Measurements from ENCODE around the gene SHLD2.
"Not testable (repeated sequence)": the region's sequence is repeated elsewhere in the genome, so short reads cannot be mapped to it uniquely, and the experiment has no call there.

SHLD2 gene

DNA sequence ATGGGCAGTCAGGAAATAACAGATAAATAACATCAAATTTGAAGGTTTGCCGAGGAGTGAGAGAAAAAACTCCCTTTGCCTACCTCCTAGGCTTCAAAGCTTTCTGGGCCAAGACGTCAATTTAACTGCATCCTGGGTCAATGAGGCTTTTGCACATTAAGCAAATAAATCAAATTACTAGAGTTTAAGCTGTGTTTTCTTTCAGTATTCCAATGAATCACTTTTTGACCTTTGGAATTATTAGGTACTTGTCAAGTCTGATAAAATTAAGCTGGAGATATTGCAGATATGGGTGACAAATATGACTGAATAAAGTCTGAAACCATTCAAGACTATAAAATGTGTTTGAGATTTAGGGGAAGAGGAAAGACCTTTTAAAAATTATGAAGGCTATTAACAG lies 22.6 kb upstream of the SHLD2 start:
- no peak overlapping the region for H3K4me3 ChIP-seq (ENCODE audit: low read depth, low read length)
- DNase-seq (ENCODE audit: low read depth, low spot score): no peak
- TF ChIP-seq, protein P1, sequence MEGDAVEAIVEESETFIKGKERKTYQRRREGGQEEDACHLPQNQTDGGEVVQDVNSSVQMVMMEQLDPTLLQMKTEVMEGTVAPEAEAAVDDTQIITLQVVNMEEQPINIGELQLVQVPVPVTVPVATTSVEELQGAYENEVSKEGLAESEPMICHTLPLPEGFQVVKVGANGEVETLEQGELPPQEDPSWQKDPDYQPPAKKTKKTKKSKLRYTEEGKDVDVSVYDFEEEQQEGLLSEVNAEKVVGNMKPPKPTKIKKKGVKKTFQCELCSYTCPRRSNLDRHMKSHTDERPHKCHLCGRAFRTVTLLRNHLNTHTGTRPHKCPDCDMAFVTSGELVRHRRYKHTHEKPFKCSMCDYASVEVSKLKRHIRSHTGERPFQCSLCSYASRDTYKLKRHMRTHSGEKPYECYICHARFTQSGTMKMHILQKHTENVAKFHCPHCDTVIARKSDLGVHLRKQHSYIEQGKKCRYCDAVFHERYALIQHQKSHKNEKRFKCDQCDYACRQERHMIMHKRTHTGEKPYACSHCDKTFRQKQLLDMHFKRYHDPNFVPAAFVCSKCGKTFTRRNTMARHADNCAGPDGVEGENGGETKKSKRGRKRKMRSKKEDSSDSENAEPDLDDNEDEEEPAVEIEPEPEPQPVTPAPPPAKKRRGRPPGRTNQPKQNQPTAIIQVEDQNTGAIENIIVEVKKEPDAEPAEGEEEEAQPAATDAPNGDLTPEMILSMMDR (IDR thresholded peaks at IDR 0.05; ENCODE audit: low read depth, low read length): no peak
- in situ Hi-C loops (cut with HindIII; ENCODE audit: low sequenced_read_pairs): no loop called here

GRCh38 chr10:87076421-87076820 lies 18.6 kb upstream of the SHLD2 start:
- DNase-seq (ENCODE audit: low read depth, low spot score); H3K4me3 ChIP-seq (ENCODE audit: low read depth, low read length); in situ Hi-C loops (cut with HindIII; ENCODE audit: low sequenced_read_pairs): not testable (repeated sequence)

DNA sequence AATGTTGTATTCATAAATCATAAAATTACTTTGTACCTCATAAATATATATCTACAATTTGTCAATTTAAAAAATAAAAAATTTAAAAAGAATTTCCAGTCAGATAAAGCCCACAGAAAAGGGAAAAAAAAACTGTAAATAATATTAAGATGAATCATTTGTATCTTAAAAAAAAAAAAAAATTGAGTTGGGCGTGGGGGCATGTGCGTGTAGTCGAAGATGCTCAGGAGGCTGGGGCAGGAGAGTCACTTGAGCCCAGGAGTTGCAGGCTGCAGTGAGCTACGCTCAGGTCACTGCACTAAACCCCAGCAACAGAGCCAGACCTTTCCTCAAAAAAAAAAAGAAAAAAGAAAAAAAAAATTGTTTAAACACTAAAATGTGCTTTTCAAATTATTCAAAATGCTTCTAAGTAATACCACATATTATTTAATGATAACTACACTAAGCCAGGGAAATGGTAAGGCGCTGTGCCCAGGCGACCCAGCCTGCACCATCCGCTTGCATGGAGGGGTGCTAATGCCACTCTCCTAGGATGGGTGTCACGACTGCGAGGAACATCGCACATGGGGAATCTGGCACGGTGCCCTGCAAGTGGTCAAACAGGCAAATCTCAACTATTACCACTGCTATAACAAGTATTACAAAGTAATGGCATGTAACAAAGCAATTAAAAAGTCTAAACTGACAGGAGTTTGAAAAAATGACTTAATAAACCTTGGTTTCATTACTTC lies 15.7 kb upstream of the SHLD2 start:
- no peak overlapping the region for H3K4me3 ChIP-seq (ENCODE audit: low read depth, low read length)
- DNase-seq (ENCODE audit: low read depth, low spot score): no peak
- TF ChIP-seq, protein P1 (IDR thresholded peaks at IDR 0.05; ENCODE audit: low read depth, low read length): no peak
- in situ Hi-C loops (cut with HindIII; ENCODE audit: low sequenced_read_pairs): no loop called here

DNA sequence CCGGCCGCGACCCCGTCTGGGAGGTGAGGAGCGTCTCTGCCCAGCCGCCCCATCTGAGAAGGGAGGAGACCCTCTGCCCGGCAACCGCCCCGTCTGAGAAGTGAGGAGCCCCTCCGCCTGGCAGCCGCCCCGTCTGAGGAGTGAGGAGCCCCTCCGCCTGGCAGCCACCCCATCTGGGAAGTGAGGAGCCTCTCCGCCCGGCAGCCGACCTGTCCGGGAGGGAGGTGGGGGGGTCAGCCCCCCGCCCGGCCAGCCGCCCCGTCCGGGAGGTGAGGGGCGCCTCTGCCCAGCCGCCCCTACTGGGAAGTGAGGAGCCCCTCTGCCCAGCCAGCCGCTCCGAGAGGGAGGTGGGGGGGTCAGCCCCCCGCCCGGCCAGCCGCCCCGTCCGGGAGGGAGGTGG lies 14.4 kb upstream of the SHLD2 start:
- in situ Hi-C loops (cut with HindIII; ENCODE audit: low sequenced_read_pairs); DNase-seq (ENCODE audit: low read depth, low spot score); H3K4me3 ChIP-seq (ENCODE audit: low read depth, low read length): not testable (repeated sequence)

DNA sequence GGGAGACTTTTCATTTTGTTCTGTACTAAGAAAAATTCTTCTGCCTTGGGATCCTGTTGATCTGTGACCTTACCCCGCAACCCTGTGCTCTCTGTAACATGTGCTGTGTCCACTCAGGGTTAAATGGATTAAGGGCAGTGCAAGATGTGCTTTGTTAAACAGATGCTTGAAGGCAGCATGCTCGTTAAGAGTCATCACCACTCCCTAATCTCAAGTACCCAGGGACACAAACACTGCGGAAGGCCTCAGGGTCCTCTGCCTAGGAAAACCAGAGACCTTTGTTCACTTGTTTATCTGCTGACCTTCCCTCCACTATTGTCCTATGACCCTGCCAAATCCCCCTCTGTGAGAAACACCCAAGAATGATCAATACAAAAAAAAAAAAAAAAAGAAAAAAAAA lies 13.4 kb upstream of the SHLD2 start:
- H3K4me3 ChIP-seq (ENCODE audit: low read depth, low read length); DNase-seq (ENCODE audit: low read depth, low spot score); in situ Hi-C loops (cut with HindIII; ENCODE audit: low sequenced_read_pairs): not testable (repeated sequence)

DNA sequence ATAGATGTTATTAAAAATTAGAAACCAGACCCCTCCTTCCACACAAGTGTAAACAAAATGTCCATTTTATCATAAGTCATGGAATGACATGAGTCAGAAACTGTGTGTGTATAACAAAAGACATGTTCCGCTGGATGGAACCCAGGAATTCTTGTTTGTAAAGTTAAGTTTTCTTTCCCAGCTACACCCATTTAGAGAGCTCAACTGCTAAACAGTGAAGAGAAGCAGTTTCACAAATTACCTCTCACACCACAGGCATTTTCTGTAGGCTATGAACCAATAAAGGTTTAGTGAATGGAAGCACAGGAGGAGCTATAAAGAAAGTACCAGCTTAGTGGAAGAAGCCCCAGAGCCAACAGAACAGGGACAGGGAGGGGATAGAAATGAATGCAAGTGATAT lies 12.8 kb upstream of the SHLD2 start:
- in situ Hi-C loops (cut with HindIII; ENCODE audit: low sequenced_read_pairs); H3K4me3 ChIP-seq (ENCODE audit: low read depth, low read length): not testable (repeated sequence)
- peak; percentile 84 for DNase-seq (ENCODE audit: low read depth, low spot score)

GRCh38 chr10:87083576-87084290 lies 11.3 kb upstream of the SHLD2 start:
- H3K4me3 ChIP-seq (ENCODE audit: low read depth, low read length); in situ Hi-C loops (cut with HindIII; ENCODE audit: low sequenced_read_pairs): not testable (repeated sequence)
- peak; percentile 90 for DNase-seq (ENCODE audit: low read depth, low spot score)

DNA sequence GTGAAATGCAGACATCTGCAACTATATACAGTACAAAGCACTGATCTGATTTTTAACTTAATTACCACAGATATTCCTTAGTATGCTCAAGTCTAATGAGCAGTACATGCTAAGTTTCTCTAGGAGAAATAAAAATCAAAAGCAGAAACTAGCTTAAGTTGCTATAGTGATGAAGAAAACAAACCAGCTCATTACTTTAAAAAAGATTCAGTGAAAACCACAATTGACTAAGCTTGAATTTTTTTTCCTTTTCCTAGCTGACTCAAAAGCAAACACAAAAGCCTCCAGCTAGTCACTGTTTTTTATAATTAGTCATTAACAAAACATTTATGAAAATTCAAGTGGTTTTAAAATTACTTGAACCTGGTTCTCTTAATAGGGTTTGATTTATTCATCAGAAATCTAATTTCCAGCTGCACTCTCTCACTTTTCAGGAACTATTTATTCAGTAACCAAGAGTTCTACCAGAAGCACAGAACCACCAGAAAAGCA lies 10.7 kb upstream of the SHLD2 start:
- in situ Hi-C loops (cut with HindIII; ENCODE audit: low sequenced_read_pairs); H3K4me3 ChIP-seq (ENCODE audit: low read depth, low read length): not testable (repeated sequence)
- DNase-seq (ENCODE audit: low read depth, low spot score): peak; percentile 88

DNA sequence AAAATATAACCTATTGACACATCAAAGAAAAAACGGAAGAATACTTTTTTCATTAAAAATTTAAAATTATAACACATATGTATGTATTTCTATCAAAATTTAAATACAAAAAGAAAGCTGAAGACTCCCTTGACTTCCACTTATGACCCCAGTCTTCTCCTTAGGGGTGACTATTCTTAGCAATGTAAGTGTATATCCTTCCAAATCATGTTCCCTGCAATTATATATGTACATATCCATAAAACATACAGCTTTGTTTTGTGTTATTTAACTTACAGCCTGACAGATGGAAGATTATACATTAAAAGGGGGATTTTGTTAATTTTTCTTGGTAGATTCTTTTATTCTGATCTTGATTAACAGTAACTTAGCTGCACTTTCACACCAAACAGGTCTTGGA lies 9.5 kb upstream of the SHLD2 start:
- TF ChIP-seq, protein P1 (IDR thresholded peaks at IDR 0.05; ENCODE audit: low read depth, low read length): no peak
- in situ Hi-C loops (cut with HindIII; ENCODE audit: low sequenced_read_pairs): no loop called here
- H3K4me3 ChIP-seq (ENCODE audit: low read depth, low read length): no peak overlapping the region
- no peak for DNase-seq (ENCODE audit: low read depth, low spot score)

GRCh38 chr10:87089746-87090145 lies 5.3 kb upstream of the SHLD2 start:
- in situ Hi-C loops (cut with HindIII; ENCODE audit: low sequenced_read_pairs): no loop called here
- DNase-seq (ENCODE audit: low read depth, low spot score): no peak
- no peak overlapping the region for H3K4me3 ChIP-seq (ENCODE audit: low read depth, low read length)
- TF ChIP-seq, protein P1 (IDR thresholded peaks at IDR 0.05; ENCODE audit: low read depth, low read length): no peak

Measured in astrocyte of the spinal cord (primary cell).